HepG2 (cell line): ENCODE data around the gene HLA-DOA. TPM values are rescaled to one million over a fixed set of nuclear protein-coding genes. Genes with fewer than 3 reads are reported as not detected.

Experiments
- ATAC-seq: fragments of 200-7000 bp; cut with Tn5 transposase; 3 replicates; pipeline ENCODE4 v1.9.1; 2020; ENCODE audit warnings: mild to moderate bottlenecking, moderate library complexity
- BruUV-seq: library from RNA; stranded (reverse); fragments of 400-500 nt; replicated peaks from 2 replicates; lab custom pipeline; 2021; lab: Mats Ljungman, UMichigan
- CTCF ChIA-PET: fragments of 300-600 bp; formaldehyde crosslinking; extraction: SDS; loops from one replicate; lab custom pipeline; 2021; ENCODE audit warnings: low total read pairs, inconsistent platforms, low intra/inter-chr PET ratio; lab: Yijun Ruan, JAX
- POLR2A ChIA-PET: fragments of 350-600 bp; sonication (Branson Sonifier 250); formaldehyde crosslinking; loops from one replicate; lab custom pipeline; 2020; ENCODE audit warnings: antibody characterized with exemption, inconsistent platforms; lab: Yijun Ruan, JAX
- DNase-seq: peaks from one replicate; pipeline ENCODE4 v3.0.0-alpha.2; 2015; ENCODE audit warnings: low spot score
- FAIRE-seq: peaks from 3 replicates; lab custom pipeline; 2011; peaks lifted over from hg19 to GRCh38; lab: Jason Lieb, UNC
- H2AFZ ChIP-seq: one replicate; pipeline ENCODE4 v1.6.1; 2011; ENCODE audit warnings: low read length, inconsistent platforms
- H3K27ac ChIP-seq: fragments of 300-600 bp; 3 replicates; pipeline ENCODE4 v1.8.0; 2011; ENCODE audit warnings: mixed run types, mild to moderate bottlenecking, mixed read lengths, low read length, inconsistent platforms; ENCODE audit not compliant: insufficient read depth; ENCODE audit errors: extremely low read length
- H3K27me3 ChIP-seq, 2 experiments: fragments of 200-600 bp in 1 of 2; 2 replicates in 1 of 2; 3 replicates in 1 of 2; pipeline versions ENCODE4 v1.6.0 to v1.8.0; 2011; ENCODE audit warnings: low read length in 2 of 2, mild to moderate bottlenecking in 2 of 2, moderate library complexity in 2 of 2, inconsistent platforms in 1 of 2; ENCODE audit not compliant: insufficient read depth in 2 of 2, control insufficient read depth in 1 of 2
- H3K36me3 ChIP-seq, 2 experiments: fragments of 200-600 bp in 1 of 2; replicated peaks in 1 of 2; 2 replicates in 1 of 2; 3 replicates in 1 of 2; pipeline versions ENCODE4 v1.5.1 to v1.8.0; 2011; ENCODE audit warnings: low read length in 2 of 2, inconsistent platforms in 1 of 2; ENCODE audit not compliant: insufficient read depth in 2 of 2, control insufficient read depth in 1 of 2
- H3K4me1 ChIP-seq: 2 replicates; pipeline ENCODE4 v1.5.1; 2012; ENCODE audit warnings: low read length, inconsistent platforms; ENCODE audit not compliant: insufficient read depth
- H3K4me2 ChIP-seq: 2 replicates; pipeline ENCODE4 v1.6.0; 2011; ENCODE audit warnings: low read depth, low read length, inconsistent platforms
- H3K4me3 ChIP-seq, 3 experiments: fragments of 200-600 bp in 1 of 3; sonication (generic), shearing (Covaris generic) in 1 of 3; replicated peaks in 1 of 3; 2 replicates each; pipeline ENCODE4 v1.5.1; 2011 to 2016; ENCODE audit warnings: low read length in 3 of 3, inconsistent platforms in 2 of 3, low read depth in 2 of 3, mild to moderate bottlenecking in 2 of 3, control low read depth in 1 of 3, mixed read lengths in 1 of 3; ENCODE audit not compliant: insufficient read depth in 1 of 3
- H3K79me2 ChIP-seq: one replicate; pipeline ENCODE4 v1.6.1; 2011; ENCODE audit warnings: low read length, inconsistent platforms; ENCODE audit not compliant: insufficient read depth
- H3K9ac ChIP-seq: 2 replicates; pipeline ENCODE4 v1.6.0; 2011; ENCODE audit warnings: mild to moderate bottlenecking, low read depth, low read length, inconsistent platforms; ENCODE audit not compliant: insufficient read depth
- H3K9me3 ChIP-seq: 2 replicates; pipeline ENCODE4 v1.5.1; 2012; ENCODE audit warnings: mild to moderate bottlenecking, low read length
- H4K20me1 ChIP-seq: 2 replicates; pipeline ENCODE4 v1.6.0; 2011; ENCODE audit warnings: inconsistent platforms, mild to moderate bottlenecking, low read length, moderate library complexity; ENCODE audit not compliant: insufficient read depth
- AHR ChIP-seq: IDR thresholded peaks from 2 replicates; pipeline ENCODE4 v1.6.1; 2018; ENCODE audit warnings: missing genetic modification reagents, missing compliant biosample characterization
- HMG20B ChIP-seq: conservative IDR thresholded peaks from 2 replicates; pipeline ENCODE4 v1.6.1; 2016; ENCODE audit warnings: missing genetic modification reagents, missing compliant biosample characterization
- HNF4A ChIP-seq: sonication (generic); formaldehyde crosslinking; IDR thresholded peaks from 2 replicates; pipeline ENCODE4 v1.4.0; 2020; ENCODE audit warnings: missing genetic modification reagents
- HNRNPH1 ChIP-seq: fragments of 200-400 bp; formaldehyde crosslinking; optimal IDR thresholded peaks from 2 replicates; pipeline ENCODE3; 2017; ENCODE audit warnings: mild to moderate bottlenecking, low read depth, low read length
- JDP2 ChIP-seq: sonication (generic); formaldehyde crosslinking; IDR thresholded peaks from 2 replicates; pipeline ENCODE4 v1.8.1; 2022; ENCODE audit warnings: missing genetic modification reagents, borderline replicate concordance
- KMT2A ChIP-seq: sonication (generic); formaldehyde crosslinking; IDR thresholded peaks from 2 replicates; pipeline ENCODE4 v1.4.0; 2020; ENCODE audit warnings: missing genetic modification reagents
- NCOR1 ChIP-seq: fragments of 200-600 bp; sonication (generic); IDR thresholded peaks from 2 replicates; pipeline ENCODE4 v1.7.0; 2017; ENCODE audit warnings: antibody characterized with exemption, low read length, borderline replicate concordance
- PCBP1 ChIP-seq: fragments of 200-400 bp; formaldehyde crosslinking; IDR thresholded peaks from 2 replicates; pipeline ENCODE4 v1.6.1; 2017; ENCODE audit warnings: mild to moderate bottlenecking, low read depth, low read length, borderline replicate concordance
- PPARG ChIP-seq: conservative IDR thresholded peaks from 2 replicates; pipeline ENCODE4 v1.6.1; 2016; ENCODE audit warnings: missing biosample characterization, missing genetic modification reagents
- RBFOX2 ChIP-seq: fragments of 200-400 bp; formaldehyde crosslinking; IDR thresholded peaks from 2 replicates; pipeline ENCODE4 v1.6.1; 2017; ENCODE audit warnings: low read depth, mild to moderate bottlenecking, low read length
- RBM22 ChIP-seq: fragments of 200-400 bp; formaldehyde crosslinking; optimal IDR thresholded peaks from 2 replicates; pipeline ENCODE3; 2017; ENCODE audit warnings: mild to moderate bottlenecking, low read length, moderate library complexity
- RXRB ChIP-seq: IDR thresholded peaks from 2 replicates; pipeline ENCODE4 v1.6.1; 2016; ENCODE audit warnings: borderline replicate concordance, missing genetic modification reagents, missing compliant biosample characterization
- SAFB2 ChIP-seq: sonication (generic); formaldehyde crosslinking; IDR thresholded peaks from 2 replicates; pipeline ENCODE4 v1.5.1; 2020; ENCODE audit warnings: missing genetic modification reagents, low read depth, mild to moderate bottlenecking, borderline replicate concordance
- SAP130 ChIP-seq: IDR thresholded peaks from 2 replicates; pipeline ENCODE4 v1.6.1; 2016; ENCODE audit warnings: low read depth
- SNAPC5 ChIP-seq: sonication (generic); formaldehyde crosslinking; IDR thresholded peaks from 2 replicates; pipeline ENCODE4 v1.8.1; 2023; ENCODE audit warnings: mild to moderate bottlenecking, missing genetic modification reagents, borderline replicate concordance
- ZNF362 ChIP-seq: sonication (generic); formaldehyde crosslinking; IDR thresholded peaks from 2 replicates; pipeline ENCODE4 v1.4.0; 2020; ENCODE audit warnings: missing genetic modification reagents, mild to moderate bottlenecking, borderline replicate concordance
- ZNF580 ChIP-seq: IDR thresholded peaks from 2 replicates; pipeline ENCODE4 v1.6.1; 2016; ENCODE audit warnings: low read depth, borderline replicate concordance
- WGBS: methylation state at CpG from one replicate; pipeline ENCODE4 v1.1.6; 2017; ENCODE audit warnings: low lambda C conversion rate; 5-methylcytosine and 5-hydroxymethylcytosine counted together
- in situ Hi-C: cut with HindIII; loops from 2 replicates; pipeline ENCODE4 v1.10.0; 2017; ENCODE audit warnings: low pct_unique_long_range_greater_than_20kb; ENCODE audit not compliant: extremely low pct_ligation_motif_present
- intact Hi-C: fragments of 100-400 bp; cut with micrococcal nuclease; formaldehyde crosslinking; loops from one replicate; pipeline ENCODE4 v1.10.0; 2022; ENCODE audit not compliant: unreplicated experiment
- polyA plus RNA-seq, 8 experiments: library from polyadenylated mRNA; depleted of rRNA in 3 of 8; stranded (reverse) in 7 of 8; unstranded in 1 of 8; fragments of >200 nt; fragmentation: Illumina TruSeq in 4 of 8; extraction: Trizol in 4 of 8; gene quantifications; 2 replicates each; pipeline versions ENCODE4 v1.2.1 to v1.2.3, GENCODE V29; 2011 to 2016; ENCODE audit warnings: low read depth in 4 of 8, missing spikeins in 1 of 8, mixed read lengths in 1 of 8; ENCODE audit not compliant: insufficient read depth in 1 of 8
- total RNA-seq, 5 experiments: library from RNA; depleted of rRNA; stranded (reverse); fragments of >200 nt; fragmentation: Illumina TruSeq; extraction: Trizol; gene quantifications; 2 replicates each; pipeline ENCODE4 v1.2.3, GENCODE V29; 2016; ENCODE audit warnings: low read depth in 1 of 5
- TF ChIP-seq, protein P1 (sequence below): sonication (generic); formaldehyde crosslinking; conservative IDR thresholded peaks from 2 replicates; pipeline ENCODE4 v1.4.0; 2020; ENCODE audit warnings: mild to moderate bottlenecking, missing genetic modification reagents, moderate library complexity
- TF ChIP-seq, protein P2 (sequence below): sonication (generic); formaldehyde crosslinking; IDR thresholded peaks from 2 replicates; pipeline ENCODE4 v1.5.1; 2020; ENCODE audit warnings: mild to moderate bottlenecking, missing genetic modification reagents, moderate library complexity

The HLA-DOA gene
- total and polyA plus RNA-seq, 2 of the 13 experiments (the other 11 are each of a cell fraction or from before 2014, with no cell fraction given) = 0.03 to 0.09 TPM

GRCh38 chr6:32977953-32978324 is 31.5 kb downstream of the HLA-DOA start:
- Histone ChIP-seq H4K20me1 (peaks cover 96% of the 10 kb centered on the region), H3K27me3 (peaks cover 0 to 4% of the 10 kb centered on the region in 2 experiments; a peak in 1 of 5 replicates), H3K4me1 (peaks cover 44% of the 10 kb centered on the region), H3K27ac (peak overlapping the region; percentile 3), H3K4me3 (no peak overlapping the region), H3K9ac (no peak overlapping the region), H3K9me3 (no peaks in the 10 kb centered on the region), H3K36me3 (peaks cover 49 to 81% of the 10 kb centered on the region in 2 experiments), H2AFZ (no peak overlapping the region), H3K79me2 (peaks cover 48% of the 10 kb centered on the region), H3K4me2 (no peak overlapping the region)
- ChIA-PET POLR2A (interaction anchor here (0.9 to 10.2 kb wide), 4 partner anchors 6 to 83 kb away, joined by 3 to 305 read pairs (median 6); partner anchors contain the start of genes BRD2 and HLA-DMA), CTCF (no interaction called here)
- no peak for DNase-seq
- BruUV-seq = no TSS peak
- intact Hi-C loops = no loop called here
- no peak for ATAC-seq
- no peak for FAIRE-seq
- in situ Hi-C loops = loop anchor here (5.0 kb wide), 1 partner anchor 86 kb away; no protein-coding TSS in a partner anchor
- 84% methylated on average over 7 of the region's 7 CpGs for WGBS
- TF ChIP-seq SNAPC5 (CRISPR knock-in tag) = no peak
- TF ChIP-seq AHR (CRISPR knock-in tag) = no peak
- TF ChIP-seq SAFB2 = no peak
- 0 out of 2 replicates have a peak, but pooled peaks have one; percentile 4 for TF ChIP-seq SAP130 (CRISPR knock-in tag)
- TF ChIP-seq, protein P1, sequence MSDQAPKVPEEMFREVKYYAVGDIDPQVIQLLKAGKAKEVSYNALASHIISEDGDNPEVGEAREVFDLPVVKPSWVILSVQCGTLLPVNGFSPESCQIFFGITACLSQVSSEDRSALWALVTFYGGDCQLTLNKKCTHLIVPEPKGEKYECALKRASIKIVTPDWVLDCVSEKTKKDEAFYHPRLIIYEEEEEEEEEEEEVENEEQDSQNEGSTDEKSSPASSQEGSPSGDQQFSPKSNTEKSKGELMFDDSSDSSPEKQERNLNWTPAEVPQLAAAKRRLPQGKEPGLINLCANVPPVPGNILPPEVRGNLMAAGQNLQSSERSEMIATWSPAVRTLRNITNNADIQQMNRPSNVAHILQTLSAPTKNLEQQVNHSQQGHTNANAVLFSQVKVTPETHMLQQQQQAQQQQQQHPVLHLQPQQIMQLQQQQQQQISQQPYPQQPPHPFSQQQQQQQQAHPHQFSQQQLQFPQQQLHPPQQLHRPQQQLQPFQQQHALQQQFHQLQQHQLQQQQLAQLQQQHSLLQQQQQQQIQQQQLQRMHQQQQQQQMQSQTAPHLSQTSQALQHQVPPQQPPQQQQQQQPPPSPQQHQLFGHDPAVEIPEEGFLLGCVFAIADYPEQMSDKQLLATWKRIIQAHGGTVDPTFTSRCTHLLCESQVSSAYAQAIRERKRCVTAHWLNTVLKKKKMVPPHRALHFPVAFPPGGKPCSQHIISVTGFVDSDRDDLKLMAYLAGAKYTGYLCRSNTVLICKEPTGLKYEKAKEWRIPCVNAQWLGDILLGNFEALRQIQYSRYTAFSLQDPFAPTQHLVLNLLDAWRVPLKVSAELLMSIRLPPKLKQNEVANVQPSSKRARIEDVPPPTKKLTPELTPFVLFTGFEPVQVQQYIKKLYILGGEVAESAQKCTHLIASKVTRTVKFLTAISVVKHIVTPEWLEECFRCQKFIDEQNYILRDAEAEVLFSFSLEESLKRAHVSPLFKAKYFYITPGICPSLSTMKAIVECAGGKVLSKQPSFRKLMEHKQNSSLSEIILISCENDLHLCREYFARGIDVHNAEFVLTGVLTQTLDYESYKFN (CRISPR knock-in tag) = 0 out of 2 replicates have a peak, but pooled peaks have one; percentile 22
- no peak for TF ChIP-seq JDP2 (CRISPR knock-in tag)
- no peak for TF ChIP-seq NCOR1
- TF ChIP-seq KMT2A = no peak
- peak; percentile 71 for TF ChIP-seq RBFOX2
- TF ChIP-seq HNF4A (CRISPR knock-in tag) = peak; percentile 39
- peak; percentile 30; the same call in 1 of the 2 replicates for TF ChIP-seq ZNF362 (CRISPR knock-in tag)
- peak; percentile 1 for TF ChIP-seq RBM22
- no peak for TF ChIP-seq ZNF580 (CRISPR knock-in tag)
- TF ChIP-seq RXRB (CRISPR knock-in tag) = peak; percentile 10; the same call in 1 of the 2 replicates
- TF ChIP-seq PCBP1 = no peak
- no peak for TF ChIP-seq HMG20B (CRISPR knock-in tag)
- TF ChIP-seq, protein P2, sequence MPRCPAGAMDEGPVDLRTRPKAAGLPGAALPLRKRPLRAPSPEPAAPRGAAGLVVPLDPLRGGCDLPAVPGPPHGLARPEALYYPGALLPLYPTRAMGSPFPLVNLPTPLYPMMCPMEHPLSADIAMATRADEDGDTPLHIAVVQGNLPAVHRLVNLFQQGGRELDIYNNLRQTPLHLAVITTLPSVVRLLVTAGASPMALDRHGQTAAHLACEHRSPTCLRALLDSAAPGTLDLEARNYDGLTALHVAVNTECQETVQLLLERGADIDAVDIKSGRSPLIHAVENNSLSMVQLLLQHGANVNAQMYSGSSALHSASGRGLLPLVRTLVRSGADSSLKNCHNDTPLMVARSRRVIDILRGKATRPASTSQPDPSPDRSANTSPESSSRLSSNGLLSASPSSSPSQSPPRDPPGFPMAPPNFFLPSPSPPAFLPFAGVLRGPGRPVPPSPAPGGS (CRISPR knock-in tag) = no peak
- peak; percentile 64 for TF ChIP-seq PPARG (CRISPR knock-in tag)
- no peak for TF ChIP-seq HNRNPH1
